Nephron progenitor cell (in vitro differentiated cells): ENCODE measurements around the gene SYNCRIP.

Source experiments
- DNase-seq: peaks from one replicate; pipeline ENCODE4 v3.0.0; 2021
- H3K27ac Mint-ChIP-seq: 2 replicates; pipeline ENCODE4 v1.8.0; 2021; ENCODE audit warnings: mild to moderate bottlenecking, moderate library complexity, mixed read lengths
- H3K27me3 Mint-ChIP-seq: 2 replicates; pipeline ENCODE4 v1.8.0; 2021; ENCODE audit warnings: mild to moderate bottlenecking, low read depth, mixed read lengths; ENCODE audit not compliant: poor library complexity
- H3K36me3 Mint-ChIP-seq: 2 replicates; pipeline ENCODE4 v1.8.0; 2021; ENCODE audit warnings: low read depth, mixed read lengths
- H3K4me1 Mint-ChIP-seq: 2 replicates; pipeline ENCODE4 v1.8.0; 2021; ENCODE audit warnings: mixed read lengths
- H3K4me3 Mint-ChIP-seq: 2 replicates; pipeline ENCODE4 v1.8.0; 2021; ENCODE audit warnings: mild to moderate bottlenecking, moderate library complexity, mixed read lengths
- H3K9me3 Mint-ChIP-seq: 2 replicates; pipeline ENCODE4 v1.8.0; 2021; ENCODE audit warnings: mild to moderate bottlenecking, moderate library complexity, mixed read lengths
- CTCF ChIP-seq: fragments of 200-600 bp; sonication (generic); IDR thresholded peaks from 2 replicates; pipeline ENCODE4 v1.5.0; 2021; ENCODE audit warnings: antibody characterized with exemption

Gene SYNCRIP

DNA sequence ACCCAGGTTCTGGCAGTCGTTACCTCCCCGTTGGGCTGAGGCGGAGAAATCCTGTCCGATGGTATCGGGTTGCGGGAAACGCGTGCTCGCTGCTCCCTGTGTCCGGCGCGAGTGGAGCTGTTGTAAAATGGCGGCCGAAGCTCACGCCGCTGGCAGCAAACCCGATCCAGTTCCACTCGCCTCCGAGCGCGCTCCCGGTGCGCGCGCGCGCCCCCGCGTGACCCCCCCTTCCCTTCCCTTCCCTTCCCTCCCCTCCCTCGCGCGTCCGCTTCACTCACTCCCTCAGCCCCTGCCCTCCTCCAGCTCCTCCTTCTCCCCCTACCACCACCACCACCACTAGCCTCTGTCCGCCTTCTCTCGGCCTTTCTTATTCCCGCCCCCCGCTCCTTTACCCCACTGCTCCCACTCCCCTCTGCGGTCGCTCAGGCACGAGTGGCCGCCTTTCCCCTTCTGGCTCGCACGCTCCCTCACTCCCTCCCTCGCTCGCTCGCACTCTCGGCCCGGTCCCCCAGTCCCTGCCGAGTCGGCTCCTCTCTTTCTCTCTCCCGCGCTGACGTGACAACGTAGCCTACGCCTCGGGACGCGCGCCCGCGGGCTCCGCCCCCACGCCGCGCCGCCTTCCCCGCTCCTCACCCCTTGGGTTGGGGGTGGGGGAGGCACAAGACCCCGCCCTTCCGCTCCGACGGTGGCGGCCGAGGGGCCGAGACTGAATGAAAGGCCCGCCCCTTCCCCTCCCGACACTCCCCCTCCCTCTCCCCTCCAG is at the start of gene SYNCRIP:
Gene SYNCRIP (minus strand): TSS at position 113 of the 763 bp plus-strand sequence. CDS start 1,447 bp downstream, outside the sequence.
- TF ChIP-seq CTCF: no peak
- H3K4me1 Mint-ChIP-seq: peaks cover 52% of the 10 kb centered on the region
- DNase-seq: peak; percentile 96
- peak within 1 kb of the TSS; percentile 100 for H3K27ac Mint-ChIP-seq
- H3K9me3 Mint-ChIP-seq: peaks cover 26% of the 10 kb centered on the region
- H3K36me3 Mint-ChIP-seq: peaks cover 54% of the 10 kb centered on the region
- H3K4me3 Mint-ChIP-seq: peak within 1 kb of the TSS; percentile 100
- H3K27me3 Mint-ChIP-seq: no peaks in the 10 kb centered on the region

DNA sequence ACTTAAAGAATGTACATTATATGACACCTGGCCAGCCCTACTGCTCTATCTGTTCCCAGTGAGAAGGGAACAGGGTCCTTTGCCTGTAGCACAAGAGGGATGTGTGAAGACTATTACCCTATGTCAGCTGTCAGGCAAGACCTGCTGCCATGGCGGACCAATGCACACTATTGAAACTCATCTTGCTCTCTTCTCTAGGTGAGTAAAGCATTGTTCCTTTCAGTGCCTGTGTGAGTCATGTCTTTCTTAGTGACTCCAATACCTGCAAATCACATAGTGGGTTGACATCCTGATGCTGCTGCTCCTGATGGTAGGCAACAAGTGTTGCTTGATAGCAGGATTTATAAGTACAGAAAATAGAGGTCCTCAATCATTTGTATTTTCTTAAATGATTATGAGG is 48.8 kb upstream of the SYNCRIP start:
- Mint-ChIP-seq H3K36me3 (no peaks in the 10 kb centered on the region), H3K4me1 (no peaks in the 10 kb centered on the region), H3K27me3 (no peaks in the 10 kb centered on the region), H3K4me3 (no peak overlapping the region), H3K27ac (no peak overlapping the region), H3K9me3 (peaks cover 11% of the 10 kb centered on the region)
- TF ChIP-seq CTCF: no peak
- DNase-seq: no peak

DNA sequence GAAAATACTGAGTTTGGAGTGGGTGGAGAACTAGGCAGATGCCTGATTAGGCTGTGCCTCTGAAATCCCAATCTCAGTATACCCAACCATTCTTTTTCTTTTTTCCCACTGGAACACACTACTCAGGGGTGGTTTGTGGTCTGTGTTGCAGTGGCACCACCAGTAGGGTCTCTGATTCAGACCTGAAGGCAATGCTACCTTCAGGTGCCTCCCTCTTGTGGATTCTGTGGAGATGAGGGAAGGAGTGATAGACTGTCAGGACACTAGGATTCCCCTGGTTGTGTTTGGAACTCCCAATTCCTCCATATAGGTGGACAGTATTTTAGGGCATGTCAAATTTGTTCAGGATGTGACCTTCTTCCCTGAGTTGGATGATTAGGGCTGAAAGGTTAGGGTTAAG is 47.4 kb upstream of the SYNCRIP start:
- peaks cover 3% of the 10 kb centered on the region for H3K9me3 Mint-ChIP-seq
- no peak for DNase-seq
- H3K4me3 Mint-ChIP-seq: no peak overlapping the region
- TF ChIP-seq CTCF: no peak
- H3K27ac Mint-ChIP-seq: no peak overlapping the region
- H3K36me3 Mint-ChIP-seq: no peaks in the 10 kb centered on the region
- H3K4me1 Mint-ChIP-seq: no peaks in the 10 kb centered on the region
- H3K27me3 Mint-ChIP-seq: no peaks in the 10 kb centered on the region

DNA sequence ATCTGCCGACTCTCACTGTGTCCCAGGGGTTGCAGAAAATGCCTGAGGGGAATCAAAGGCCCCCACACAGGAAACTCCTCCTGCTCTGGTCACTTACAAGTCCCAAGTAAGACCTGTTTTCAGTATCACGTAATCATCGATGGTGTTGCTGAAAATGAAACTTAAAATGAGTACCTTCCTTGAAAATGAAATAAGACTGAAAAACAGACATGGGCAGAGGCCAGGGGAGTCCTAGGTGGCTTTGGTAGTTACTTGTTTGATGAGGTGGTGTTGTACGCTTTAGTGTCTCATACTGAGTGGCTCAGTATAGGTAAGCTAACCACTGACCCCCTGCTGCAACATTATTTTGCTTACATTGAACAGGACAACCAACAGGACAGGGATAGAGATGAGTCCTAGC is 43.0 kb upstream of the SYNCRIP start:
- H3K4me1 Mint-ChIP-seq: no peaks in the 10 kb centered on the region
- no peak overlapping the region for H3K27ac Mint-ChIP-seq
- TF ChIP-seq CTCF: no peak
- DNase-seq: no peak
- peaks cover 7% of the 10 kb centered on the region for H3K9me3 Mint-ChIP-seq
- no peak overlapping the region for H3K4me3 Mint-ChIP-seq
- H3K27me3 Mint-ChIP-seq: peaks cover 2% of the 10 kb centered on the region
- peaks cover 6% of the 10 kb centered on the region for H3K36me3 Mint-ChIP-seq

DNA sequence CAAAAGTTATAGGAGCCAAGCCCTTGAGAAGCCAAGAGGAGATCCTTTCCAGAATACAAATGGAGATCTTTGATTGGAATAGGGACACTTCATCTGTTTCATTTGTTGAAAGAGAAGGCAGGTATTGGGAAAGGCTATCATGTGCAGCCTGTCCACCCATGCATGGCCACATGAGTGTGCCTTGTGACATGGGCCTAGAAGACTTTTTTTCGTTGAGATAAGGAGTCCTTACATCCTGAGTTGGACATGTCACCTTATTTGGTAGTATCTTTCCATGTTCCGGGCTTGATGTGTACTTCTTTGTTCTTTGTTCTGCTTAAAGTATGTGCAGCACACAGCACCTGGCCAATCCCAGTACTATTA is 42.1 kb upstream of the SYNCRIP start:
- H3K4me1 Mint-ChIP-seq: peaks cover 4% of the 10 kb centered on the region
- peaks cover 6% of the 10 kb centered on the region for H3K36me3 Mint-ChIP-seq
- peaks cover 7% of the 10 kb centered on the region for H3K9me3 Mint-ChIP-seq
- H3K4me3 Mint-ChIP-seq: no peak overlapping the region
- TF ChIP-seq CTCF: no peak
- no peak for DNase-seq
- H3K27ac Mint-ChIP-seq: no peak overlapping the region
- H3K27me3 Mint-ChIP-seq: peaks cover 2% of the 10 kb centered on the region
